Activated CD4-positive, alpha-beta T cell treated with anti-CD3 and anti-CD28 coated beads, Interleukin-2, amount 50 U/mL, for 24 hours (primary cell): Measurements from ENCODE around the gene DNAAF9.

ENCODE experiments used
- DNase-seq, 2 donors: peaks; one replicate each; pipeline ENCODE4 v3.0.0-alpha.2; 2020; ENCODE audit warnings: low read depth in 1 of 2, low spot score in 1 of 2

Gene DNAAF9

GRCh38 chr20:3412600-3413392, 5.3 kb upstream of the DNAAF9 start:
- no peak for DNase-seq

- no peak for DNase-seq
These were observed 3.0 kb upstream of the DNAAF9 start for GRCh38 chr20:3410464-3410863.

- no peak for DNase-seq
These were observed 1.9 kb upstream of the DNAAF9 start for GRCh38 chr20:3409417-3409816.

- DNase-seq, result peak; percentile 42 to 44
These were observed 535 bp upstream of the DNAAF9 start for GRCh38 chr20:3407771-3408637.

- DNase-seq, result no peak
These were observed 909 bp downstream of the DNAAF9 start for GRCh38 chr20:3406481-3407039.

- no peak for DNase-seq
These were observed 1.6 kb downstream of the DNAAF9 start for GRCh38 chr20:3405696-3406358.

- no peak for DNase-seq
These were observed 2.3 kb downstream of the DNAAF9 start for GRCh38 chr20:3405139-3405538.

GRCh38 chr20:3404402-3404801, 3.1 kb downstream of the DNAAF9 start:
- no peak for DNase-seq

GRCh38 chr20:3403741-3404140, 3.7 kb downstream of the DNAAF9 start:
- no peak for DNase-seq

- no peak for DNase-seq
These were observed 5.0 kb downstream of the DNAAF9 start for GRCh38 chr20:3402453-3402852.

GRCh38 chr20:3400260-3401155, 7.0 kb downstream of the DNAAF9 start:
- no peak for DNase-seq

- no peak for DNase-seq
These were observed 8.7 kb downstream of the DNAAF9 start for GRCh38 chr20:3398681-3399252.

- no peak for DNase-seq
These were observed 11.0 kb downstream of the DNAAF9 start for GRCh38 chr20:3396492-3396891.

GRCh38 chr20:3392756-3393155, 14.7 kb downstream of the DNAAF9 start:
- no peak for DNase-seq

- no peak for DNase-seq
These were observed 16.6 kb downstream of the DNAAF9 start for GRCh38 chr20:3390759-3391425.

GRCh38 chr20:3383878-3384495, 23.5 kb downstream of the DNAAF9 start:
- peak in 1 of 2 donors; percentile 12 for DNase-seq

GRCh38 chr20:3382836-3383235, 24.6 kb downstream of the DNAAF9 start:
- DNase-seq, result no peak

- no peak for DNase-seq
These were observed 27.0 kb downstream of the DNAAF9 start for GRCh38 chr20:3380228-3381070.
